ENCODE measurements around the gene LUC7L3. TPM values are rescaled to one million over a fixed set of nuclear protein-coding genes. Genes with fewer than 3 reads are reported as not detected.
A peak's percentile ranks its signal among the peaks of the same experiment; 100 is the strongest.
"Not testable (repeated sequence)": the region's sequence is repeated elsewhere in the genome, so short reads cannot be mapped to it uniquely, and the experiment has no call there.

The LUC7L3 gene
- polyA plus RNA-seq, 3 donors = 14.6 to 49.8 (median 17.1) TPM

DNA sequence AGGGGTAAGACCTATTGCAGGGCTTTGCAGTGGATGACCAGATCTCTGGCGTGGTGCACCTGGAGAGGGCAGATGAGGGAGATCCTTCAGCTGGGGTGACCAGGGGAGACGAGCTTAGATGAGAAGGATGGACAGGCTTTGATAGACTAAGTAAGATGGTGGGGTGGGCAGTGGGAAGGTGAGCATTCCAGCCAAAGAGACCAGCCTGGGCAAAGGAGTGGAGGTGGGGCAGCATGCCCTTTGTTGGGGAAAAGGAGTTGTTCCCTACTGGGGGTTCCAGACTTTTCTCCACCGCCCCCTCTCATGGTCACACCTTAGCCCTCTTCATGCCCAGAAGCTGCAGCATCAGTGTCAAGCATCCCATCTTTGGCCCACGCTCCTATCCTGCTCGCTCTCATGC is 39.3 kb upstream of the LUC7L3 start:
- no peaks in the 10 kb centered on the region for H3K9me3 Mint-ChIP-seq
- H3K4me3 Mint-ChIP-seq = no peak overlapping the region
- no peak for DNase-seq
- H3K9ac ChIP-seq (ENCODE audit: insufficient read depth, low read length, poor library complexity, severe bottlenecking) = no peak overlapping the region
- H3K79me2 ChIP-seq (ENCODE audit: insufficient read depth, low read length) = no peaks in the 10 kb centered on the region
- no peak overlapping the region for H3K27ac ChIP-seq (ENCODE audit: low read depth in 1 of 2, low read length in 2 of 2)
- H2AFZ ChIP-seq (ENCODE audit: insufficient read depth, low read depth, low read length, poor library complexity, severe bottlenecking) = no peak overlapping the region
- peaks cover 5 to 9% of the 10 kb centered on the region in 2 donors for H3K4me1 ChIP-seq (ENCODE audit: control insufficient read depth in 1 of 2, insufficient read depth in 2 of 2, low read length in 2 of 2)
- no peaks in the 10 kb centered on the region for H4K20me1 ChIP-seq (ENCODE audit: insufficient read depth, low read length)
- H3K4me2 ChIP-seq (replicated peaks; ENCODE audit: extremely low read depth, low read length, poor library complexity, severe bottlenecking) = no peak overlapping the region
- WGBS (ENCODE audit: insufficient coverage) = 88% methylated on average over 4 of the region's 5 CpGs
- TF ChIP-seq, protein P1, sequence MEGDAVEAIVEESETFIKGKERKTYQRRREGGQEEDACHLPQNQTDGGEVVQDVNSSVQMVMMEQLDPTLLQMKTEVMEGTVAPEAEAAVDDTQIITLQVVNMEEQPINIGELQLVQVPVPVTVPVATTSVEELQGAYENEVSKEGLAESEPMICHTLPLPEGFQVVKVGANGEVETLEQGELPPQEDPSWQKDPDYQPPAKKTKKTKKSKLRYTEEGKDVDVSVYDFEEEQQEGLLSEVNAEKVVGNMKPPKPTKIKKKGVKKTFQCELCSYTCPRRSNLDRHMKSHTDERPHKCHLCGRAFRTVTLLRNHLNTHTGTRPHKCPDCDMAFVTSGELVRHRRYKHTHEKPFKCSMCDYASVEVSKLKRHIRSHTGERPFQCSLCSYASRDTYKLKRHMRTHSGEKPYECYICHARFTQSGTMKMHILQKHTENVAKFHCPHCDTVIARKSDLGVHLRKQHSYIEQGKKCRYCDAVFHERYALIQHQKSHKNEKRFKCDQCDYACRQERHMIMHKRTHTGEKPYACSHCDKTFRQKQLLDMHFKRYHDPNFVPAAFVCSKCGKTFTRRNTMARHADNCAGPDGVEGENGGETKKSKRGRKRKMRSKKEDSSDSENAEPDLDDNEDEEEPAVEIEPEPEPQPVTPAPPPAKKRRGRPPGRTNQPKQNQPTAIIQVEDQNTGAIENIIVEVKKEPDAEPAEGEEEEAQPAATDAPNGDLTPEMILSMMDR (IDR thresholded peaks at IDR 0.05) = no peak
- intact Hi-C loops (cut with micrococcal nuclease) = loop anchor here (5.0 kb wide), 3 partner anchors 128 to 198 kb away; partner anchors contain the start of gene SPATA20 (in 1 of the 2)
- H3K36me3 ChIP-seq (replicated peaks in 1 of 2; ENCODE audit: control insufficient read depth in 1 of 2, insufficient read depth in 2 of 2, low read length in 2 of 2) = no peaks in the 10 kb centered on the region
- no peaks in the 10 kb centered on the region for H3K27me3 ChIP-seq (ENCODE audit: control insufficient read depth in 2 of 2, insufficient read depth in 2 of 2, low read length in 2 of 2)
- no peak overlapping the region for H3K4me3 ChIP-seq (replicated peaks in 1 of 3; ENCODE audit: low read depth in 2 of 3, low read length in 3 of 3)
- H3K9me3 ChIP-seq (replicated peaks in 1 of 2; ENCODE audit: control insufficient read depth in 1 of 2, insufficient read depth in 1 of 2, low read length in 2 of 2) = no peaks in the 10 kb centered on the region
- peak overlapping the region in 1 of 7 donors; percentile 26 for H3K27ac Mint-ChIP-seq
- H3K36me3 Mint-ChIP-seq = peaks cover 0 to 8% of the 10 kb centered on the region in 2 donors
- peaks cover 8 to 18% (median 13%) of the 10 kb centered on the region in 3 donors for H3K27me3 Mint-ChIP-seq (ENCODE audit: low read depth in 3 of 3)
- peaks cover 9% of the 10 kb centered on the region for H3K4me1 Mint-ChIP-seq

DNA sequence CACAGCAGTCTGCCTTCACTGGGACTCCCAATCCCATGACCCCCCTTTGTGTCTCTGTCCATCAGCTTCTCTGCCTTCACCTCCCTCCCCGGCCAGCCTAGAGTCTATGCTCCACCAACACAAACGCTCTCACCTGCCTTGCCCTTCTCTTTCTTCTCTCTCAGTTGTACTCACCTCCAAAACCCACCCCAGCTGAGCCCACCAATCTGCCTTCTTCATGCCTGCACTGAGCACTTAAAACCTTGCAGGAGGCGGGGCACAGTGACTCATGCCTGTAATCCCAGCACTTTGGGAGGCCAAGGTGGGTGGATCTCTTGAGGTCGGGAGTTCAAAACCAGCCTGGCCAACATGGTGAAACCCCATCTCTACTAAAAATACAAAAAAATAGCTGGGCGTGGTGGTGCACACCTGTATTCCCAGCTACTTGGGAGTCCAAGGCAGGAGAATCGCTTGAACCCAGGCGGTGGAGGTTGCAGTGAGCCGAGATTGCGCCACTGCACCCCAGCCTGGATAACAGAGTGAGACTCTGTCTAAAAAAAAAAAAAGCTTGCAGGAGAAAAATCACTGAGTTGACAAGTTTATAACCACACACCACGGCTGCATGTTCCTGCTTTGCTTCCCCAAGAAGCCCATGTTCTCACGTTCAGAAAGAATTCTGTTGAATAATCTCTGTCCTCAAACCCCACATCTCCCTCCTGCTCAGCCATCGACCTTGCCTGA is 38.7 kb upstream of the LUC7L3 start:
- not testable (repeated sequence) for H3K9me3 ChIP-seq (replicated peaks in 1 of 2; ENCODE audit: control insufficient read depth in 1 of 2, insufficient read depth in 1 of 2, low read length in 2 of 2); H3K27me3 ChIP-seq (ENCODE audit: control insufficient read depth in 2 of 2, insufficient read depth in 2 of 2, low read length in 2 of 2); H3K9me3 Mint-ChIP-seq; H3K36me3 ChIP-seq (replicated peaks in 1 of 2; ENCODE audit: control insufficient read depth in 1 of 2, insufficient read depth in 2 of 2, low read length in 2 of 2); H3K36me3 Mint-ChIP-seq; H3K27ac ChIP-seq (ENCODE audit: low read depth in 1 of 2, low read length in 2 of 2); H3K79me2 ChIP-seq (ENCODE audit: insufficient read depth, low read length); H3K4me1 ChIP-seq (ENCODE audit: control insufficient read depth in 1 of 2, insufficient read depth in 2 of 2, low read length in 2 of 2); H3K4me1 Mint-ChIP-seq; DNase-seq; H4K20me1 ChIP-seq (ENCODE audit: insufficient read depth, low read length)
- H3K4me3 Mint-ChIP-seq = peak overlapping the region; percentile 60 to 91
- H3K27ac Mint-ChIP-seq = peak overlapping the region in 2 of 7 donors; percentile 26 to 31
- H3K4me2 ChIP-seq (replicated peaks; ENCODE audit: extremely low read depth, low read length, poor library complexity, severe bottlenecking) = peak overlapping the region; percentile 57
- peak overlapping the region in 1 of 3 experiments; percentile 47 for H3K4me3 ChIP-seq (replicated peaks in 1 of 3; ENCODE audit: low read depth in 2 of 3, low read length in 3 of 3)
- peak overlapping the region; percentile 73 for H2AFZ ChIP-seq (ENCODE audit: insufficient read depth, low read depth, low read length, poor library complexity, severe bottlenecking)
- peaks cover 10 to 16% (median 13%) of the 10 kb centered on the region in 3 donors for H3K27me3 Mint-ChIP-seq (ENCODE audit: low read depth in 3 of 3)
- intact Hi-C loops (cut with micrococcal nuclease) = loop anchor here (5.0 kb wide), 3 partner anchors 128 to 198 kb away; partner anchors contain the start of gene SPATA20 (in 1 of the 2)
- 73% methylated on average over 9 of the region's 12 CpGs for WGBS (ENCODE audit: insufficient coverage)
- peak overlapping the region; percentile 7 for H3K9ac ChIP-seq (ENCODE audit: insufficient read depth, low read length, poor library complexity, severe bottlenecking)

Data from CD14-positive monocyte (primary cell).